Glomerular endothelial cell (primary cell): ENCODE measurements around the gene RAD23A. TPM values are rescaled to one million over a fixed set of nuclear protein-coding genes. Genes with fewer than 3 reads are reported as not detected.

Experiments used
- DNase-seq: peaks from one replicate; pipeline ENCODE4 v3.0.0-alpha.2; 2011; ENCODE audit warnings: low read depth, low spot score; ENCODE audit errors: extremely low read depth
- total RNA-seq: library from RNA; depleted of rRNA; stranded (reverse); fragments of >200 nt; gene quantifications from 2 replicates; pipeline ENCODE4 v1.2.3, GENCODE V29; 2015

The RAD23A gene
- total RNA-seq, 1 donor from 2014 or later = 105 TPM

GRCh38 chr19:12983091-12983490, 37.4 kb downstream of the RAD23A start:
- no peak for DNase-seq

- no peak for DNase-seq
Observed at GRCh38 chr19:12983542-12984142, 38.0 kb downstream of the RAD23A start.

- no peak for DNase-seq
Observed at GRCh38 chr19:12984143-12984627, 38.5 kb downstream of the RAD23A start.

- no peak for DNase-seq
Observed at GRCh38 chr19:12984683-12985048, 39.0 kb downstream of the RAD23A start.

- no peak for DNase-seq
Observed at GRCh38 chr19:12985049-12985776, 39.6 kb downstream of the RAD23A start.

GRCh38 chr19:12986726-12987125, 41.1 kb downstream of the RAD23A start:
- DNase-seq = no peak

- DNase-seq = no peak
Observed at GRCh38 chr19:12987190-12987589, 41.5 kb downstream of the RAD23A start.

GRCh38 chr19:12987781-12988180, 42.1 kb downstream of the RAD23A start:
- DNase-seq = no peak

- DNase-seq = no peak
Observed at GRCh38 chr19:12990431-12990830, 44.8 kb downstream of the RAD23A start.

GRCh38 chr19:12990853-12991252, 45.2 kb downstream of the RAD23A start:
- no peak for DNase-seq

GRCh38 chr19:12991296-12991695, 45.6 kb downstream of the RAD23A start:
- DNase-seq = no peak

GRCh38 chr19:12992729-12993128, 47.1 kb downstream of the RAD23A start:
- no peak for DNase-seq

- no peak for DNase-seq
Observed at GRCh38 chr19:12993562-12993961, 47.9 kb downstream of the RAD23A start.

GRCh38 chr19:12994701-12995595, 49.3 kb downstream of the RAD23A start, which contains the start of gene NFIX:
Gene NFIX, plus strand, starts transcription at chr19:12995475. Its CDS starts 363 bp downstream, at chr19:12995838.
- no peak for DNase-seq

- no peak for DNase-seq
Observed at GRCh38 chr19:12995596-12996405, 50.1 kb downstream of the RAD23A start.

- no peak for DNase-seq
Observed at GRCh38 chr19:12996406-12997094, 50.9 kb downstream of the RAD23A start.

GRCh38 chr19:12997179-12997966, 51.7 kb downstream of the RAD23A start:
- no peak for DNase-seq

- no peak for DNase-seq
Observed at GRCh38 chr19:12997967-12998940, 52.6 kb downstream of the RAD23A start.
